ENCODE measurements around the gene WNT10A.

GRCh38 chr2:218855305-218856166, 25.1 kb upstream of the WNT10A start:
- TF ChIP-seq EP300 (IDR thresholded peaks at IDR 0.05) (no peak), KDM5A (IDR thresholded peaks at IDR 0.05) (no peak), CBX2 (IDR thresholded peaks at IDR 0.05; ENCODE audit: borderline replicate concordance, low read depth) (no peak), PHF8 (IDR thresholded peaks at IDR 0.05; ENCODE audit: borderline replicate concordance, low read depth) (no peak), CTCF (IDR thresholded peaks at IDR 0.05) (no peak), ZFP36 (IDR thresholded peaks at IDR 0.05; ENCODE audit: borderline replicate concordance, partially characterized antibody) (no peak), POLR2A (IDR thresholded peaks at IDR 0.05; ENCODE audit: low read length) (no peak), RNF2 (IDR thresholded peaks at IDR 0.05; ENCODE audit: borderline replicate concordance, low read depth) (no peak), CEBPB (IDR thresholded peaks at IDR 0.05) (no peak), SMC3 (IDR thresholded peaks at IDR 0.05) (no peak), REST (IDR thresholded peaks at IDR 0.05) (no peak), ZSCAN20 (CRISPR knock-in tag; IDR thresholded peaks at IDR 0.05) (no peak), RAD21 (conservative IDR thresholded peaks at IDR 0.05 in 1 of 2, IDR thresholded peaks at IDR 0.05 in 1 of 2) (no peak)
- TF ChIP-seq, protein P1, sequence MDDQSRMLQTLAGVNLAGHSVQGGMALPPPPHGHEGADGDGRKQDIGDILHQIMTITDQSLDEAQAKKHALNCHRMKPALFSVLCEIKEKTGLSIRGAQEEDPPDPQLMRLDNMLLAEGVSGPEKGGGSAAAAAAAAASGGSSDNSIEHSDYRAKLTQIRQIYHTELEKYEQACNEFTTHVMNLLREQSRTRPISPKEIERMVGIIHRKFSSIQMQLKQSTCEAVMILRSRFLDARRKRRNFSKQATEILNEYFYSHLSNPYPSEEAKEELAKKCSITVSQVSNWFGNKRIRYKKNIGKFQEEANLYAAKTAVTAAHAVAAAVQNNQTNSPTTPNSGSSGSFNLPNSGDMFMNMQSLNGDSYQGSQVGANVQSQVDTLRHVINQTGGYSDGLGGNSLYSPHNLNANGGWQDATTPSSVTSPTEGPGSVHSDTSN (IDR thresholded peaks at IDR 0.05), result no peak
